ENCODE results near the gene ACACA. TPM values are rescaled to one million over a fixed set of nuclear protein-coding genes. Genes with fewer than 3 reads are reported as not detected.
"Not testable (repeated sequence)": the region's sequence is repeated elsewhere in the genome, so short reads cannot be mapped to it uniquely, and the experiment has no call there.

The ACACA gene
- 76.0 TPM for total RNA-seq

GRCh38 chr17:37406635-37407461, at the start of gene ACACA, which contains the start of gene TADA2A:
ACACA (minus strand) TSS chr17:37406836; CDS start chr17:37406299, 537 bp downstream.
TADA2A (plus strand) TSS chr17:37406886; CDS start chr17:37411366, 4,480 bp downstream.
- peak; percentile 59 for DNase-seq

- DNase-seq = peak; percentile 11
Observed at GRCh38 chr17:37450112-37450511, 43.5 kb upstream of the ACACA start.

- DNase-seq = no peak
Observed at GRCh38 chr17:37447641-37448040, 41.0 kb upstream of the ACACA start.

GRCh38 chr17:37446027-37446426, 39.4 kb upstream of the ACACA start:
- no peak for DNase-seq

GRCh38 chr17:37441369-37442014, 34.9 kb upstream of the ACACA start:
- not testable (repeated sequence) for DNase-seq

GRCh38 chr17:37440424-37440823, 33.8 kb upstream of the ACACA start:
- DNase-seq = no peak

- no peak for DNase-seq
Observed at GRCh38 chr17:37438141-37438540, 31.5 kb upstream of the ACACA start.

GRCh38 chr17:37432671-37433070, 26.0 kb upstream of the ACACA start:
- no peak for DNase-seq

- DNase-seq = peak; percentile 0
Observed at GRCh38 chr17:37430051-37430627, 23.5 kb upstream of the ACACA start.

- no peak for DNase-seq
Observed at GRCh38 chr17:37429453-37429852, 22.8 kb upstream of the ACACA start.

GRCh38 chr17:37429039-37429438, 22.4 kb upstream of the ACACA start:
- DNase-seq = no peak

GRCh38 chr17:37425268-37425667, 18.6 kb upstream of the ACACA start:
- DNase-seq = no peak

GRCh38 chr17:37422971-37423625, 16.5 kb upstream of the ACACA start:
- DNase-seq = no peak

- no peak for DNase-seq
Observed at GRCh38 chr17:37417852-37418251, 11.2 kb upstream of the ACACA start.

GRCh38 chr17:37413875-37414519, 7.4 kb upstream of the ACACA start:
- no peak for DNase-seq

- no peak for DNase-seq
Observed at GRCh38 chr17:37410357-37410756, 3.7 kb upstream of the ACACA start.

GRCh38 chr17:37408145-37408479, 1.5 kb upstream of the ACACA start:
- not testable (repeated sequence) for DNase-seq

GRCh38 chr17:37405955-37406634, 541 bp downstream of the ACACA start:
- no peak for DNase-seq

GRCh38 chr17:37405522-37405921, 1.1 kb downstream of the ACACA start:
- not testable (repeated sequence) for DNase-seq

GRCh38 chr17:37400505-37400904, 6.1 kb downstream of the ACACA start:
- no peak for DNase-seq

GRCh38 chr17:37399265-37399803, 7.3 kb downstream of the ACACA start:
- DNase-seq = no peak
